Transverse colon (tissue), 4 donors: ENCODE measurements around the gene SNRNP48.

Source experiments
- EP300 ChIP-seq: sonication (generic); formaldehyde crosslinking; IDR thresholded peaks from one replicate; pipeline ENCODE4 v1.6.1; 2017; ENCODE audit warnings: antibody characterized with exemption, low read depth
- POLR2A ChIP-seq: fragments of 450-650 bp; IDR thresholded peaks from one replicate; pipeline ENCODE4 v1.6.1; 2016; ENCODE audit warnings: antibody characterized with exemption, mild to moderate bottlenecking, moderate library complexity
- POLR2AphosphoS5 ChIP-seq, 3 donors: sonication (generic); formaldehyde crosslinking; IDR thresholded peaks; one replicate each; pipeline ENCODE4 v1.6.1; 2016; ENCODE audit warnings: antibody characterized with exemption in 3 of 3
- TF ChIP-seq, protein P1 (sequence below), 5 experiments: fragments of 200-600 bp in 3 of 5; fragments of 450-650 bp in 2 of 5; sonication (generic) in 3 of 5; IDR thresholded peaks; 1 replicate in 2 of 5; 2 replicates in 3 of 5; pipeline ENCODE4 v1.5.1; 2016 to 2017; ENCODE audit warnings: antibody characterized with exemption in 5 of 5, inconsistent platforms in 3 of 5, mild to moderate bottlenecking in 2 of 5, moderate library complexity in 1 of 5

DNA sequence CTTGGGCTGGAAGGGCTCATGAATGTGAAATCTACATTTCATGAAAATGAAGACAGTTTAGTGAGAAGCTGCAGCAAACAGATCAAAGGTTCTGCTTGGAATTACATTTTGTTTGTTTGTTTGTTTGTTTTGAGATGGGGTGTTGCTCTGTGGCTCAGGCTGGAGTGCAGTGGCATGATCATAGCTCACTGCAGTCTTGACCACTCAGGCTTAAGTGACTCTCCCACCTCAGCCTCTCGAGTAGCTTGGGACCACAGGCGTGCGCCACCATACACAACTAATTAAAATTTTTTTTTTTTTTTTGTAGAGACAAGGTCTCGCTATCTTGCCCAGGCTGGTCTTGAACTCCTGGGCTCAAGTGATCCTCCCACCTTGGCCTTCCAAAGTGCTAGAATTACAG lies 42.7 kb upstream of the SNRNP48 start:
- TF ChIP-seq, protein P1, sequence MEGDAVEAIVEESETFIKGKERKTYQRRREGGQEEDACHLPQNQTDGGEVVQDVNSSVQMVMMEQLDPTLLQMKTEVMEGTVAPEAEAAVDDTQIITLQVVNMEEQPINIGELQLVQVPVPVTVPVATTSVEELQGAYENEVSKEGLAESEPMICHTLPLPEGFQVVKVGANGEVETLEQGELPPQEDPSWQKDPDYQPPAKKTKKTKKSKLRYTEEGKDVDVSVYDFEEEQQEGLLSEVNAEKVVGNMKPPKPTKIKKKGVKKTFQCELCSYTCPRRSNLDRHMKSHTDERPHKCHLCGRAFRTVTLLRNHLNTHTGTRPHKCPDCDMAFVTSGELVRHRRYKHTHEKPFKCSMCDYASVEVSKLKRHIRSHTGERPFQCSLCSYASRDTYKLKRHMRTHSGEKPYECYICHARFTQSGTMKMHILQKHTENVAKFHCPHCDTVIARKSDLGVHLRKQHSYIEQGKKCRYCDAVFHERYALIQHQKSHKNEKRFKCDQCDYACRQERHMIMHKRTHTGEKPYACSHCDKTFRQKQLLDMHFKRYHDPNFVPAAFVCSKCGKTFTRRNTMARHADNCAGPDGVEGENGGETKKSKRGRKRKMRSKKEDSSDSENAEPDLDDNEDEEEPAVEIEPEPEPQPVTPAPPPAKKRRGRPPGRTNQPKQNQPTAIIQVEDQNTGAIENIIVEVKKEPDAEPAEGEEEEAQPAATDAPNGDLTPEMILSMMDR (IDR thresholded peaks at IDR 0.05), result no peak
- TF ChIP-seq POLR2A, result no peak
- TF ChIP-seq POLR2AphosphoS5 (IDR thresholded peaks at IDR 0.05), result no peak
- no peak for TF ChIP-seq EP300
